SK-N-SH treated with all-trans-retinoic acid at 6 μM for 48 hours (cell line): ENCODE measurements around the gene SMIM20.

Experiments
- ZFP30 ChIP-seq: fragments of 450-650 bp; formaldehyde crosslinking; IDR thresholded peaks from 2 replicates; pipeline ENCODE4 v1.5.0; 2022; ENCODE audit warnings: mild to moderate bottlenecking, moderate library complexity
- ZNF8 ChIP-seq: fragments of 450-650 bp; formaldehyde crosslinking; IDR thresholded peaks from 2 replicates; pipeline ENCODE4 v1.5.0; 2020; ENCODE audit warnings: mild to moderate bottlenecking, moderate library complexity
- TF ChIP-seq, protein P1 (sequence below): fragments of 250-450 bp; sonication (Bioruptor Pico); IDR thresholded peaks from 2 replicates; pipeline ENCODE4 v1.8.0; 2021; ENCODE audit warnings: low read depth, mild to moderate bottlenecking, moderate library complexity, borderline replicate concordance
- TF ChIP-seq, protein P2 (sequence below): fragments of 250-450 bp; sonication (Bioruptor Pico); IDR thresholded peaks from 2 replicates; pipeline ENCODE4 v1.5.1; 2020; ENCODE audit warnings: low read depth, mild to moderate bottlenecking, moderate library complexity
- TF ChIP-seq, protein P3 (sequence below): fragments of 250-450 bp; sonication (Bioruptor Pico); IDR thresholded peaks from 2 replicates; pipeline ENCODE4 v1.8.0; 2020; ENCODE audit warnings: mild to moderate bottlenecking, moderate library complexity, borderline replicate concordance

DNA sequence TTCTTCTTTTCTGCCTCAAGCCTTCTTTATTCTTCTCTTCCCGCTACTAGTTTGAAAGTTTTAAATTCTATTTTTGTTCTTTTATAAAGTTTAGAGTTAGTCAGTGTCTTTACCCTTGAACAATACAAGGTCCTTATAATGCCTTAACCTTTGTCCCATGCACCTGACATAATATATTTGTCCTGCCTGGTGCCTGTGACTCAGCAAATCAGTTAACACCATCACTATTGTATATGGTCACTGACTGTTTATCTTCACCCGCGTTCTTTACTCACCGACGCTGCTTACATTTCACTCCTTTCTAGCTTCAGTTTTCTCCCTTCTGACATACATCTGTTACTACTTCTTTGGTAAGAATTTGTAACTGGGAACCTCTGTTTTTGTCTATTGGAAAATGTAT lies 5.7 kb downstream of the SMIM20 start:
- TF ChIP-seq ZNF8 (CRISPR knock-in tag) (no peak), ZFP30 (no peak)
- TF ChIP-seq, protein P1, sequence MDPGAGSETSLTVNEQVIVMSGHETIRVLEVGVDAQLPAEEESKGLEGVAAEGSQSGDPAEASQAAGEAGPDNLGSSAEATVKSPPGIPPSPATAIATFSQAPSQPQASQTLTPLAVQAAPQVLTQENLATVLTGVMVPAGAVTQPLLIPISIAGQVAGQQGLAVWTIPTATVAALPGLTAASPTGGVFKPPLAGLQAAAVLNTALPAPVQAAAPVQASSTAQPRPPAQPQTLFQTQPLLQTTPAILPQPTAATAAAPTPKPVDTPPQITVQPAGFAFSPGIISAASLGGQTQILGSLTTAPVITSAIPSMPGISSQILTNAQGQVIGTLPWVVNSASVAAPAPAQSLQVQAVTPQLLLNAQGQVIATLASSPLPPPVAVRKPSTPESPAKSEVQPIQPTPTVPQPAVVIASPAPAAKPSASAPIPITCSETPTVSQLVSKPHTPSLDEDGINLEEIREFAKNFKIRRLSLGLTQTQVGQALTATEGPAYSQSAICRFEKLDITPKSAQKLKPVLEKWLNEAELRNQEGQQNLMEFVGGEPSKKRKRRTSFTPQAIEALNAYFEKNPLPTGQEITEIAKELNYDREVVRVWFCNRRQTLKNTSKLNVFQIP: no peak
- TF ChIP-seq, protein P2, sequence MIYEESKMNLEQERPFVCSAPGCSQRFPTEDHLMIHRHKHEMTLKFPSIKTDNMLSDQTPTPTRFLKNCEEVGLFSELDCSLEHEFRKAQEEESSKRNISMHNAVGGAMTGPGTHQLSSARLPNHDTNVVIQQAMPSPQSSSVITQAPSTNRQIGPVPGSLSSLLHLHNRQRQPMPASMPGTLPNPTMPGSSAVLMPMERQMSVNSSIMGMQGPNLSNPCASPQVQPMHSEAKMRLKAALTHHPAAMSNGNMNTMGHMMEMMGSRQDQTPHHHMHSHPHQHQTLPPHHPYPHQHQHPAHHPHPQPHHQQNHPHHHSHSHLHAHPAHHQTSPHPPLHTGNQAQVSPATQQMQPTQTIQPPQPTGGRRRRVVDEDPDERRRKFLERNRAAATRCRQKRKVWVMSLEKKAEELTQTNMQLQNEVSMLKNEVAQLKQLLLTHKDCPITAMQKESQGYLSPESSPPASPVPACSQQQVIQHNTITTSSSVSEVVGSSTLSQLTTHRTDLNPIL (CRISPR knock-in tag): no peak
- TF ChIP-seq, protein P3, sequence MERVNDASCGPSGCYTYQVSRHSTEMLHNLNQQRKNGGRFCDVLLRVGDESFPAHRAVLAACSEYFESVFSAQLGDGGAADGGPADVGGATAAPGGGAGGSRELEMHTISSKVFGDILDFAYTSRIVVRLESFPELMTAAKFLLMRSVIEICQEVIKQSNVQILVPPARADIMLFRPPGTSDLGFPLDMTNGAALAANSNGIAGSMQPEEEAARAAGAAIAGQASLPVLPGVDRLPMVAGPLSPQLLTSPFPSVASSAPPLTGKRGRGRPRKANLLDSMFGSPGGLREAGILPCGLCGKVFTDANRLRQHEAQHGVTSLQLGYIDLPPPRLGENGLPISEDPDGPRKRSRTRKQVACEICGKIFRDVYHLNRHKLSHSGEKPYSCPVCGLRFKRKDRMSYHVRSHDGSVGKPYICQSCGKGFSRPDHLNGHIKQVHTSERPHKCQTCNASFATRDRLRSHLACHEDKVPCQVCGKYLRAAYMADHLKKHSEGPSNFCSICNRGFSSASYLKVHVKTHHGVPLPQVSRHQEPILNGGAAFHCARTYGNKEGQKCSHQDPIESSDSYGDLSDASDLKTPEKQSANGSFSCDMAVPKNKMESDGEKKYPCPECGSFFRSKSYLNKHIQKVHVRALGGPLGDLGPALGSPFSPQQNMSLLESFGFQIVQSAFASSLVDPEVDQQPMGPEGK (CRISPR knock-in tag): no peak
